ENCODE results near the gene CDK5RAP3.
"Not testable (repeated sequence)": the region's sequence is repeated elsewhere in the genome, so short reads cannot be mapped to it uniquely, and the experiment has no call there.

CDK5RAP3 gene

DNA sequence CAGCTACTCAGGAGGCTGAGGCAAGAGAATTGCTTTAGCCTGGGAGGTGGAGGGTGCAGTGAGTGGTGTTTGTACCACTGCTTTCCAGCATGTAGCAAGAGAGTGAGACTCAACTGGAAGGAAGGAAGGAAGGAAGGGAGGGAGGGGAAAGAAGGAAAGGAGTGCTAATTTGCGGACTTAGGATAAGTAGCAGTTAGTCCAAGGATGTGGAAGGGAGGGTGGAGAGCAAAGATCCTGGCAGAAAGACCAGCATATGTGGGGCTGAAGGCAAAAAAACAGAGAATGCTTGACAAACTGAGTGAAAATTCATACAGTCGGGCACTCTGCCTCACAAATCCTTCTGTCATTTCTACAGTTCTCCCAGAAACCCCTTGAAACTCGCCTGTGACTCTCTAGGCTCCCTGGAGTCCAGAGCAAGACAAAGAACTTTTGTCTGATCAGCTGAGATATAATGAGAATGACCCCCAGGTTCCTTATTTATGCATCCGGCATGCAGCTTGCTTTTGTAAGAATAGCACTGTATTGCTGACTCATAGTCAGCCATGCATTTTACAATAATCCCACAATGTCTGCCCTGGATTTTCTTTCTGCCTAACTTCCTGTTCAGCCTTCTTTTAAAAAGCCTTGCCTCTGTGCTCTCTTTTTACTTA, 31.5 kb downstream of the CDK5RAP3 start:
- peak; percentile 27 for DNase-seq

DNA sequence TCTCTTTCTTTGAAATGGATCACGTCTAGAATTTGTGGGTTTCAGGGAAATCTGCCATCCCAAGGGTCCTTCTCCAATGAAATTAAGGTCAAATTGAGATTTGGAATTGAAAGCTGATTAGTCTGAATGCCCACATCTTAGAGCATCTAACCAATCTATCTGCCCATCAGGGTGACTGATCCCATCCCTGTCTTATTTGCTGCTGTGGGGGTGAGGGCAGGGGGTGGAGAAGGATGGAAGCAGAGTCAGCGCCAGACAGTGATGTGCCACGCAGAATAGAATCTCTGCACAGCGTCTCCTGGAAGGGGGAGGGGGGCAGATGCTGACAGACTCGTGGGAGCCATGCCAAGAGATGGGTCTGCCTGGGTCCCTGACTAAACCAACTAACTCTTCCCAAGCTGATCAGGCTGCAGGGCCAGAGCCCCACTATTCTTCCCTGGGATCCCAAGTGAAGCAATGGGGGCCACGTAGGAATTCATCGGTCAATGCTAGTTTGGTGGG, 32.1 kb downstream of the CDK5RAP3 start:
- no peak for DNase-seq

- DNase-seq = peak; percentile 73
Measured at GRCh38 chr17:48003417-48004151, 32.7 kb downstream of the CDK5RAP3 start.

DNA sequence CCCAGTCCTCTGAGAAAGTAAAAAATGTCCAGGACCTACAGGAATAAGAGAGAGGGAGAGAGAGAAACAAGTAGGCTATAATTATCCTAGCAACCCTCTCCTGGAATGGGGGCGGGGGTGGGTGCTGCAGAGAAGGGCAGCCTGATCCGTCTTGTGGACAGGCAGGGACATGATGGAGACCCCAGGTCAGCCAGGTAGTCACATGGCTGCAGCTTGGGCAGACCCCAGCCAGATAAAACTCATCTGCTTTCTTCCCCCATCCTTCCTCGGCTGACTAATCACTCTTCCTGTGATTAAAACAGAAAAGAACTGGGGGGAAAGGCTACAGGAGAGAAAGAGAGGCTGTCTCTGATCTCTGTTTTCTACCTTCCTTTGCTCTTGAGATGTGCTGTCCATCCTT, 34.1 kb downstream of the CDK5RAP3 start:
- DNase-seq = no peak

DNA sequence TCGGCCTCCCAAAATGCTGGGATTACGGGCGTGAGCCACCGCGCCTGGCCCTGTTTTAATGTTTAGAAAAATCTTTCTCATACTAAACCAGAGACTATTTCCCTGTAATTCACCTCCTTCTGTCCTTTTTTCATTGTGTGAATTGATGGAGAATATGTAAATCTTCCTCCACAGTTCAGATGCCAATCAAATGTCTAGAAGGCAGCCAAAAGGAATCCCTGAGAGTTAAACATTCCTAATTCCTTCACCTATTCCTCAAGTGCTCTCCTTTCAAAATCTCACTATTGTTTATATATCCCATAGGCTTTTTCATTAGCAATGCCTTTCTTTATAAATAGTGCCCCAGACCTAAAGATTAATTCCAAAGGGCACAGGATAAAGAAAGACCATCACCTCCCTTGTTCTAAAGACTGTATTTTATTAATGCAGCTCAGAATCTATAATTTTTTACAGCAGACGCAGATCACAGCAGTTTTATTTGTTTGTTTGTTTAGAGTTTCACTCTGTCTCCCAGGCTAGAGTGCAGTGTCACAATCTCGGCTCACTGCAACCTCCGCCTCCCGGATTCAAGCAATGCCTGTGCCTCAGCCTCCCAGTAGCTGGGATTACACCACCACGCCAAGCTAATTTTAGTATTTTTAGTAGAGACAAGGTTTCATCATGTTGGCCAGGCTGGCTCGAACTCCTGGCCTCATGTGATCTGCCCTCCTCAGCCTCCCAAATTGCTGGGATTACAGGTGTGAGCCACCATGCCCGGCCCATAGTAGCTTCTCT, 36.2 kb downstream of the CDK5RAP3 start:
- no peak for DNase-seq

GRCh38 chr17:48010193-48010592, 39.3 kb downstream of the CDK5RAP3 start:
- no peak for DNase-seq

DNA sequence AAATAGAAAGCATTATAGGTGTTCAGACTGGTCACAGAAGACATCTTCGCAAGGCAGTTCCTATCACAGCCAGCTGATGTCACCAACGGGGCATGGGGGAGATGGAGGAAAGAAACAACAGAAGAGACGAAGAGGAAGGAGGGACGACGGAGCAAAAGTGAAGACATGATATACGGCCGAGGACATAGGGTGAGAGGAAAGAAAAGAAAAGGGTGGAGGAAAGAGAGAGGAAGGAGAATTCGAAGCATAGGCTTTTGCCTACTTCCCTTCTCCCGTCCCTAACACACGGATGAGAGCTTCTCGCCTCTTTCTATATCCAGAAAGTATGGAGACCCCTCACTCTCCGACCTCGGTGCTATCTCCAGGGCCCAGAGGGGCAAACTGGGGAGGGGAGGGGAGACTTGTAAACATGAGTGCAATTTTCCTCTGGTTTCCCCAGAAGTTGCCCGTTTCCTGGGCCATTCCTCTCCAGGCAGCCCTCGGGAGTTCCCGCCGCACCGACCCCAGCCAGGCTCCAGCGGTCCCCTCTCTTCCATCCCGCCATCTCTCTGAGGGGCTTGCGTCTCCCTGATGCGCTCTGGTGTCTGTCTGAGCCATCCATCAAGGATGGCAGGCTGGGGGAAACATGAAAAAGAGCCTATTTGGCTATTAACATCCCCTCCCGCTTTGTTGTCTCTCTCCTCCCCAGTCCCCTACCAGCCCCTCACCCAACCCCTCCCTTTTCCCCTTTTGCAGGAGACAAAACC, 40.7 kb downstream of the CDK5RAP3 start:
- peak; percentile 44 for DNase-seq

- peak; percentile 90 for DNase-seq
Measured at GRCh38 chr17:48012151-48012520, 41.2 kb downstream of the CDK5RAP3 start.

DNA sequence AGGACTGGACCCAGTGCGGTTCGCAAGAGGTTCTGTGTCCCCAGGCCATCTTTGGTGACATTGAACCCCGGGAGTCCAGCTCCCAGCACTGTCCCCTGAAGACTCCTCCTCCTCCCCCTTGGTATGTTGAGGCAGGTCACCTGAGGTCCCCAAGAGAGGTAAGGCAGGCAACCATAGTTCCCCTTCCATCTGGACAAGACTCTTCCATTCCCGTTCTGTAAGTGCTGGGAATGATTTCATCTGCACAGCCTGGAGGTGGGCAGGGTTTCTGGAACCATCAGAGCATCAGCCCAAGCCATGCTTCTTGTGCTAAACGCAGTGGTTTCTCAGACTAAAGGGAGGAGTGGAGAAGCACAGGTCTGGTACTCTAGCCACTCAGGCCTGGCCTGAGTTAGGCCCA, 41.7 kb downstream of the CDK5RAP3 start:
- no peak for DNase-seq

GRCh38 chr17:48013876-48014594, 43.1 kb downstream of the CDK5RAP3 start:
- no peak for DNase-seq

DNA sequence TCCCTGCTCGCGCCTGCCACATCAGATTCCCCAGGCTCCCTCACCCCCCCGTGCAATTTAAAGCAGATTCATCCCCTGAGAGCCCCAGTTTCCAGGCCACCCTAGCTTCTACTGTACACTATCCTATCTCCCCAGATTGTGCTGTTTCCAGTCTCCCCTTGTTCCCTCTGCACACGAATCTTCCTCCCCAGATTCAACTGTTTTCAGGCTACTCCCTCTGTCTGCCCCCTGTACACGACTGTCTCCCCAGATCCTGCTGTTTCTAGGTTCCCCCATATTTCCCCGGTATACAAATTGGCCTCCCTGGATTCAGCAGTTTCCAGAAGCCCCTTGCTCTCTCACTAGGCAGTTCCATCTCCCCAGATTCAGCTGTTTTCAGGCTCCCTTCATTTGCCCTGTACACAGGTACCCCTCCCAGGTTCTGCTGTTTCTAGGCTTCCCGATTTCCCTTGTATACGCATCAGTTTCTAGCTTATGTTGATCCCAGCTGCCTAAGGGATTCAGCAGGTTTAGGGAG, 43.7 kb downstream of the CDK5RAP3 start:
- DNase-seq = no peak

DNA sequence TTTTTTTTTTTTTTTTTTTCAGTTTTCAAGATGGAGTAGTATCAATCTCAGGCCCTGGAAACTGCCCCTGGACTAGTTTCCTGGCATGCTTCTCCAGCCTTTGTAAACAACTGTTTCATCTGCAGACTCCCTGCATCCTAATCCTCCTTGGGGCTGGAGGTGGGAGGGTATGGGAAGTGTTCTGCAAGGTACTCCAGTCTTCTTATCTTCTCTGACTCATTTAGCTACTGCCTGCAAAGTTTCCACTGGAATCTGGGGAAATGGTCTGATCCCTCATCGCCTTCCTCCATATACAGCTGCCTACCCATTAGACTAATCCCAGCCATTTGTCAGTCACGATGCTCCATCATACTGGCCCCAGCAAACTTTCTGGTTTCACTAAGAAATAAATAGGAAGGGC, 45.2 kb downstream of the CDK5RAP3 start:
- DNase-seq = no peak

DNA sequence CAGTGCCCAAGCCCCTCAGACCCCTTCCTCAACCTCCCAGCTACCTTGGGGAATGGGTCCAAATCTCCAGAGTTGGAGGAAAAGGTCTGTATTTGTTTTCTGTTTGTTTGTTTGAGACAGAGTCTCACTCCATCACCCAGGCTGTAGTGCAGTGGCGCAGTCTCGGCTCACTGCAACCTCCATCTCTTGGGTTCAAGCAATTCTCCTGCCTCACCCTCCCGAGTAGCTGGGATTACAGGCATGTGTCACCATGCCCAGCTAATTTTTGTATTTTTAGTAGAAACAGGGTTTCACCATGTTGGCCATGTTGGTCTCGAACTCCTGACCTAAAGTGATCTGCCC, 46.9 kb downstream of the CDK5RAP3 start:
- not testable (repeated sequence) for DNase-seq

DNA sequence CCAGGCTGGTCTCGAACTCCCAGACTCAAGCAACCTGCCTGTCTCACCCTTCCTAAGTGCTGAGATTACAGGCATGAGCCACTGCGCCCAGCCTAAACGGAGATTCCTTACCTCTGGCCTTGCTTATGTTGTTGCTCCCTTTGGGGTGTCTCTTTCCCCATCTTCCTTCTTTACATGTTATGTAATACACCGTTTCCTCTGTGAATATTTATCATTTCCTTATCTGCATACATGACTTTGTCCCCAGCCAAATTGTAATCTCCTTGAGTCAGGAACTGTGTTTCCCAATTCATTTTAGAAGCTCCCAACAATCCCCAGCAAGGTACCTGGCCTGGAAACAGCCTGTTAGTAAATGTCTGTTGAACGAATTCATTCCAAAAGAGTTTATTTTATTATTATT, 51.0 kb downstream of the CDK5RAP3 start:
- no peak for DNase-seq

GRCh38 chr17:48022901-48023300, 52.0 kb downstream of the CDK5RAP3 start:
- DNase-seq = peak; percentile 62

DNA sequence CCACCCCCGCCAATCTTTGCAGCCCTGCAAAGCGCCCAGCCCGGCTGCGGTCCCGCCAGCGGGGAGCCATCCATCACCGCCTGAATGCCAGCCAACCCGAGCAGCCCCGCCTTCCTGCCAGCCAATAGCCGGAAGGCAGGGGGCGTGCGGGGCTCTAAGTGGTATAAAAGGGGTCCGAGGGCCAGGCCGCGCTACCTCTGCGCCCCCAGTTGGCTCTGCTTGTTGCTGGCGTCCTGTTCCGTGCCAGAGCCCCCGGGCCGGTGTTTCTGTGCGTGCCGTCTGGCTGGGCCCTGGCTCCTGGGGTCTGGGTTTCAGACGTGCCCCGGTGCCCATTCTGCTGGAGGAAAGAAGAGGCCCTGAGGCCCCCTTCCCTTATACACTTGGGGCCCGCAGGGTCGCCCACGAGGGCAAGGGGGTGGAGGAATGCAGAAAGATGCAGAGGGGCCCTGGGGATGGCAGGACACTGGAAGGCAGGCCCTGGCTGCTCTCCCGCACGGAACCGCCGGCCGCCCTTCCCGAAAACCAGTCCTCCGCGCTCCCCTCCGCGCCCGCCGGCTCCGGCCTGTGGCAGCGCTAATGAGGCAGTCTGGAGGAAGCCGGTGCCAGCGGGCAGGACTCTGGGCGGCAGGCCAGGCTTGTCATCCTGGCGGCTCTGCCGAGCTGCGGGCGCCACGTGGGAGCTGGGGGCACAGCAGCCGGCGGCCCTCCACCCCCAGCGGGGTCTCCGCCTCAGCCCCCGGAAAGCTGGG, 52.7 kb downstream of the CDK5RAP3 start:
- peak; percentile 94 for DNase-seq

- DNase-seq = peak; percentile 62
Measured at GRCh38 chr17:48024149-48025039, 53.5 kb downstream of the CDK5RAP3 start.

GRCh38 chr17:48025040-48025903, 54.4 kb downstream of the CDK5RAP3 start:
- peak; percentile 99 for DNase-seq

- DNase-seq = no peak
Measured at GRCh38 chr17:48025904-48026501, 55.1 kb downstream of the CDK5RAP3 start.

All from NCI-H774 (cell line).